NCI-H2107 (cell line): ENCODE results near the gene FRG2.
"Not testable (repeated sequence)": the region's sequence is repeated elsewhere in the genome, so short reads cannot be mapped to it uniquely, and the experiment has no call there.

ENCODE experiments used
- DNase-seq: peaks from one replicate; lab custom pipeline; 2025; lab: John Stamatoyannopoulos, UW

The FRG2 gene

GRCh38 chr4:190016369-190017289 is 10.4 kb downstream of the FRG2 start:
- no peak for DNase-seq

DNA sequence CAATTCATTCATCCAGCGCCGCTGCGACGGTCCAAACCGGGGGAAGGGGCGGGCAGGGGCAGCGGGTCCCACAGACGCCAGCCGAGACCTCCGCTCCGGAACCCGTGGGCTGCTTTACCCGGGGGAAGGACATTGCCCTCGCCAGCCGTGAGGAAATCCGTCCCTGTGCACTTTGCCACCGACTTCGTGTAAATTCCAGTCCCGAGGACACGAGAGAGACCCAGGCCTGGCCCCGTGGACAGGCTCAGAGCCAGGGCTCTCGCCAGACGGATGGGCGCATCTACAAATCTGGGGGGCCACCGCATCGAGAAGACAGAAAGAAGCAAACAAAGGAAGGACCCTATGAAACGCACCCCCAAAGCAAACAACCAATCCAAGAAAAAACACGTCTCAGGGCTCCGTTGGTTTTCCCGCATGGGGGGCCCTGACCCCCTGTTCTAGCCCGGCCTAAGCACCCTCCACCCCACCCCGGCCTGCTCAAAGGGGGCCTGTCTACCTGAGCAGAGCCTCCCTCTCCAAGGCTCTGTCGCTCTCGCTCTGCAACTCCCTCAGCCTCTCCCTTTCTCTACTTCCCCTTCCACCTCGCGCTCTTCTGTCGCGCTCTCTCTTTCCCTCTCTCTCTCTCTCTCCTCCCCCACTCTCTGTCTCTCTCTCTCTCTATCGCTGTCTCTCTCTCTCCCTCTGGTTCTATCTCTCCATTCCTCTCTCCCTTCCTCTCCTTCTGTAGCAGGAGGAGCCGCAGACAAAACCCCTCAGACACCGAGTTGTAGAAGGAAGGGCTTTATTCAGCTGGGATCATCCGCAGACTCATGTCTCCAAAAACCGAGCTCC is 11.3 kb downstream of the FRG2 start:
- no peak for DNase-seq

GRCh38 chr4:190014771-190015537 is 12.1 kb downstream of the FRG2 start:
- DNase-seq = no peak

DNA sequence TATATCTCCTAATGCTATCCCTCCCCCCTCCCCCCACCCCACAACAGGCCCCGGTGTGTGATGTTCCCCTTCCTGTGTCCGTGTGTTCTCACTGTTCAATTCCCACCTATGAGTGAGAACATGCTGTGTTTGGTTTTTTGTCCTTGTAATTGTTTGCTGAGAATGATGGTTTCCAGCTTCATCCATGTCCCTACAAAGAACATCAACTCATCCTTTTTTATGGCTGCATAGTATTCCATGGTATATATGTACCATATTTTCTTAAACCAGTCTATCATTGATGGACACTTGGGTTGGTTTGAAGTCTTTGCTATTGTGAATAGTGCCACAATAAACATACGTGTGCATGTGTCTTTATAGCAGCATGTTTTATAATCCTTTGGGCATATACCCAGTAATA is 37.1 kb downstream of the FRG2 start:
- DNase-seq = not testable (repeated sequence)

GRCh38 chr4:189988877-189989431 is 38.1 kb downstream of the FRG2 start:
- DNase-seq = no peak

DNA sequence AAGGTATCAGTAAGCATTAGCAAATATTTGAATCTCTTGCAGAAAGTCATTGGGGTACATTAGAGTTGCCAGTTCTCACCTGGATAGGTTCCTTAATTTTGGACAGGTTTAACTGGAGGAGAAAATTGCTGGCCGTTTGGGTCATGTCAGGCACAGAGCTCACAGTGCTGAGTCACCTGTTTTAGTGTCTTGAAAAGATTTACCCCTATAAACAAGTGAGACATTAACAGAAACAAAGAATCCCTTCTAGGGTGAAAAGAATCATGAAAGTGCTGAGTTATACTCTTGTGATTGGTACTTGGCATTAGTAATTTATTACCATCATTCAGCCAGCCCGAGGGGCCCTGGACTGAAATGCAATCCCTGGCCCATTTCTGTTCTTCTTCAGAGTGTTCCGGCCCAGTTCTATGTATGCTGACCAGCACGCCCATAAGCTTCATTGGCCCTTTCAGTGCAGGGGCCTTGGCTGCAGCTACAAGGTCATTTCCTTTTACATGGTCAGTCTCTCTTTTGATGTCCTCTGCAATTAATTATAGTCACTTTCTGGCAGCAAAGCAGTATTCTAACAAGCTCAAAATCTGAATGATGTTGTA is 41.3 kb downstream of the FRG2 start:
- DNase-seq = not testable (repeated sequence)

- not testable (repeated sequence) for DNase-seq
Observed at GRCh38 chr4:189984661-189985060, 42.4 kb downstream of the FRG2 start.

DNA sequence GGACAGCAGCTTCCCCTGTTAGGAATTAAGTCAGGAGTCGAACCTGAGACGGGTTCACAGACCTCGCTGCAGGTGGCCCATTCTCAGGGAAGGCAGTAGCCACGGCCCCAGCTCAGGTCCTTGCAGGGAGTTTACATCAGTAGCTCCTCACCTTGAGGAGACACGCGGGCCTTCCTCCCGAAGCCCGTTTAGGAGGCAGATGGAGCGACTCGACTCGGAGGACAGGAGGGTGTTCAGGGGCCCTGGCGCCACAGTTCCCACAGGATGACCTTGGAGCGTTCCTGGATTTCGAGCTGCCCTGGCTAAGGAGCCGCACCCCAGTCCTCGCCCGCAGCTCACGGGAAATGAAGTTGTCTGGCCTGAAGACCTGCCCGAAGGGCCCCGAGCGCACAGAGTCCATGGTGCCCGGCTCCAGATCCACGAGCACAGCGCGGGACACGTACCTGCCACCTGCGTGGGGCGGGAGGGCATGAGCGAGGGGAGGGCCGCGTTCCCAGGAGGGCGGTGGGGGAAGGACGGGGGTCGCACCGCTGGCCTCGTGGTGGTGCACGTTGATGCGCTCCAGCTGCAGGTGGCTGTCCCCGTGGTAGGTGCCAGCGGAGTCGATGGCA is 43.0 kb downstream of the FRG2 start:
- DNase-seq = not testable (repeated sequence)

GRCh38 chr4:189981970-189982369 is 45.1 kb downstream of the FRG2 start:
- no peak for DNase-seq

GRCh38 chr4:189980292-189980691 is 46.8 kb downstream of the FRG2 start:
- DNase-seq = not testable (repeated sequence)

GRCh38 chr4:189979196-189980047 is 47.6 kb downstream of the FRG2 start:
- DNase-seq = no peak
